GM15510 (cell line): ENCODE measurements around the gene ZNF19.

Source experiments
- POLR2A ChIP-seq: IDR thresholded peaks from 3 replicates; pipeline ENCODE4 v1.6.1; 2011; ENCODE audit warnings: borderline replicate concordance; ENCODE audit not compliant: insufficient read length; ENCODE audit errors: extremely low read depth

ZNF19 gene

GRCh38 chr16:71500964-71501363 is 11.8 kb upstream of the ZNF19 start:
- no peak for TF ChIP-seq POLR2A

DNA sequence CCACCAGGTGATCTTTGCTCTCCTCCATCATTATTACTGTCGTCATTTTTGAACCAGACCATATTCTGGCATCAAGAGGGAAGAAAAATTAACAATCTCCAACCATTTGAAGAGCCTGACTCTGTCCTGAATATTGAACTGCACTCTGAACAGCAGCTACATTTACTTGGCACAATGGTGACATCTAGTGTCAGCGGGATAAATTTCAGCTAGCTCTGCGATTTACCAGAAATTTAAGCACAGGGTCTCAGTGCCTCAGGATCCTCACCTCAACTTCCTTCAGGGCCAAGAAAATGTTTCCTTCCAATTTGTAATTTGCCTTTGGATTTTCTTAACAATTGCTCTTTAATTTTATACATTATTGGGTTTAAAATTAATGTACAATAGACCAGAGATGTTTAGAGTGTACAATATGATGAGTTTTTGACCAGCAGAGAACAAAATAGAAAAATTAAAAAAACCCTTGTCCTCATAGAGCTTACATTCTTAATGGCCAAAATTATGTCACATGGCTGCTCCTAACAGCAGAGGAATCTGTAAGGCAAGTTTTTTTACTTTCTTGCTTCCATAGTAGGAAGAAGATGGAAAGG is 10.7 kb upstream of the ZNF19 start:
- TF ChIP-seq POLR2A = no peak

- no peak for TF ChIP-seq POLR2A
Measured at GRCh38 chr16:71498031-71498430, 8.9 kb upstream of the ZNF19 start.

- no peak for TF ChIP-seq POLR2A
Measured at GRCh38 chr16:71493213-71493612, 4.1 kb upstream of the ZNF19 start.

- TF ChIP-seq POLR2A = no peak
Measured at GRCh38 chr16:71492786-71493185, 3.7 kb upstream of the ZNF19 start.

DNA sequence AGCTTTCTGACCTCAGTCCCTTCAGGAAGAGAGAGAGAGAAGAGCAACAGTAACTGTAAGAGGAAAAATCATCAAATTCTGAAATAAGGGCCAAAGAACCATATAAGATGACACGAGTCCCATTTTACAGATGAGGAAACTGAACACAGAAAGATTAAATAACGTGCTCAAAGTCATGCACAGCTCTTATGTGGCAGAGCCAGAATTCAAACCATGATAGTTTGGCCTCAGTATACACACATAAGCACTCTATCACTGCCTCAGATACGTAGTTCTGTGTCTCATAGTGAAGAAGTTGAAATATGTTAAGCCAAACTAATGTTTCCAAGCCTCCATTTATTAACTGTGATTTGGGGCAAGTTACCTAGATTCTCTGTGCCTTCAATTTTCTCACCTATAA is 1.9 kb upstream of the ZNF19 start:
- TF ChIP-seq POLR2A = no peak

DNA sequence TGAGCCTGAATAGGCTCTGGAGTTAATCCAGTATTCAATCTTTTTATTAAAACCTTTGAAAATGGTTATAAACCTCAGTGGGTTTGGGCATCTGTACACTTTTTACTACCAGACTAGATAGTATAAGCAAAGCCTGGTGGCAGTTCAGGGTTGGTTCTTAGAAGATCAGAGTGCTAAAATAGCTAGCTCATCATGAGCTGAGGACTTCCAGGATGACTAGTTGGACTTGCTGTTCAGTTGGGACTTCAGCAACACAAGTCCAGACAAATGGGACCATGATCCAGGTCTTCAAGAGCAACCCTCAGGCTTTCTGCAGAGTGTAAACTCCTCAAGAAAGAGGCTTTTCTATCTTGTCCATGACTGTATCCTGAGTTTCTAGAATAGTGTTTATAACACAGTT is 1.2 kb upstream of the ZNF19 start:
- TF ChIP-seq POLR2A = no peak

DNA sequence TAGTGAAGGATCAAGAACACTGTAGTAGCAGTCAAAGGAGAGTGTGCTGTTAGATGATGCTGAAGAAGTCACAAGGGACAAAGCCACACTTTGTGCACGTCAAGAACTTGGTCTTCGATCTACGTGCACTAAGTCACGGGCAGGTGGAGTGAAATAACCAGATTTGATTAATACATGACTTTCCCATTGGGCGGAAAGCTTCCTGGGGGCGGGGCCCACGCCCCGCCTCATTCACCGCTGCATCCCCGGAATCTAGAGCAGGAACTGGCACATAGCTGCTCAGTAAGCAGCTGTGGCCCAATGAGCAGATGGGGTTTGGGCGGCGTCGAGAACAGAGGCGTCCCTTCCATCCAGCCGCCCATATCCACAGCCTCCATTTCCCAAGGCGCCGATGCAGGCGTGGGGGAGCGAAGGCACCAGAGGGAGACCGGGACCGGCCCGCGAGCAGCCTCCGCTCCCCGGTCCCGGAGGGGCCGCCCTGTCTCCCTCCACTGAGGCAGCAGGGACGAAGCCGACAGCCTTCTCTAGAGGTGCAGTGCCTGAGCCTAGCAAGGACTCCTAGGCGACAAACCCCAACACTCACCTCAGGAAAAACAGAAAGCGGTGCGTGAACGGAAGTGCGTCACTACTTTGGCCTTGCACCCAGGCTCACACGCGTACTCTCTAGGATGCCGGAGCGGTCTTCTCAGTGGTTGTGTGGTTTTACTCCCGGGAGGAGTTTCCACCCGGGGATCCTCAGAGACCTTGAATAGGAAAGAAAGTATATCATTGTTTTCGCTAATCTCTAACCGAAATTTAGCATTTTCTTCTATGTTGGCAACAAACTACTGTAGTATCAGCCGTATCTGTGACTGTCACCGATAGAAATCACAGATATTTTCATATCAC is 4.9 kb downstream of the ZNF19 start:
- TF ChIP-seq POLR2A = peak; percentile 72

DNA sequence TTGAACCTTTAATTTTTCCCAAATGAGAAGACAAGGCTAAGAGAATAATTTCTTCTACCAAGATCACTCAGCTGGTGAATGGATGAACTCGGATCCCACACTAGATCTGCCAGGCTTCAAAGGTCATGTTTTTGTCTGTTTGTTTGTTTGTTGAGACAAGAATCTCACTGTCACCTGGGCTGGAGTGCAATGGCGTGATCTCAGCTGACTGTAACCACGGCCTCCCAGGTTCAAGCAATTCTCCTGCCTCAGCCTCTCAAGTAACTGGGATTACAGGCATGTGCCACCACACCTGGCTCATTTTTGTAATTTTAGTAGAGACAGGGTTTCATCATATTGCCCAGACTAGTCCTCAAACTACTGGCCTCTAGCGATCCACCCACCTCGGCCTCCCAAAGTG is 6.6 kb downstream of the ZNF19 start:
- TF ChIP-seq POLR2A = no peak

GRCh38 chr16:71480956-71481355 is 8.2 kb downstream of the ZNF19 start:
- no peak for TF ChIP-seq POLR2A

- no peak for TF ChIP-seq POLR2A
Measured at GRCh38 chr16:71479420-71479819, 9.7 kb downstream of the ZNF19 start.

DNA sequence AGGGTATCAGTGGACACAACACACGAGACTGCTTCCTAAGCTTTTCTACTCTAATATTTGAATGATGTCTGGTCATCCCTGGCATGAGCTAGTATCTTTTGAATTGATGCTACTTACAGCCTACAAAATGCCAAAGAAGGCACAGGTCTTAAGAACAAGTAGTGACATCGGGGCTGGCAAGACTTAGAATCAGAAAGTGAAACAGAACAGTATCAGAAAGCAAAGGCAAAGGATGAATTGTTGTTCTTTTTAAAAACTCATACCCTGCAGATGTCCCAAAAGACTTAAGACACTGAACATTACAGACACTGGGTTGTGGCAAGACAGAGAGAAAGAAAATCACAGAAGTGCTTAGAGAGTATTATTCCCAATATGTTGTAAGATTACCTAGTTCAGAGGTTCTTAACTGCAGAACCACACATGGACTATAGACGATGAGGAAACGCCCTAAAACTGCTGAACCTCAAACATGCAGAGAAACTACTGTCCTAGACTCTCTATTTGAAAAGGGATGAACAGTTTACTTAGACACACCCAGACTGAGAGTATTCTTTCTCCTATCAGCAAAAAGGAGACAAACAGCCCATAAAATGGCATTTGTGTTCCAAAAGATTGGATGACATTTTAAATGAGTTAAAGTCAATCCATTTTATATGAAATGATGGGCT is 12.5 kb downstream of the ZNF19 start:
- no peak for TF ChIP-seq POLR2A

- TF ChIP-seq POLR2A = no peak
Measured at GRCh38 chr16:71474864-71475263, 14.3 kb downstream of the ZNF19 start.

DNA sequence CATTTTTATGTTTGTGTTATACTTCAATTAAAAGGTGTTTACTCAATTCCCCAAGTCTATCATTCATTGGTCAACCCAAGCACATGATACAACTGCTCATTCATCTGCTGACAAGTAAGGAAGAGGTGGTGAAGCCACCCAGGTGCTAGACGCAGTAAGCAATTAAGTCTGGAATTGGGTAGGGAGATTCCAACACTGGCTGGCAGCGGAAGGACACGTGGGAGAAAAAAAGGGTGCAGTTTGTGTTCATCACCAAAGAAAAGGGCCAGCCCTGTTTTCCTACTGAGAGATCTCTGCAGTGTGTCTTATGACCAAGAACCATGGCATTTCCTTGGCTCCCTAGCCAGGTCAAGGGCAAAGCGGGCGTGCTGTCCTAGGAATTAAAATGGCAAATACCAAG is 15.2 kb downstream of the ZNF19 start:
- no peak for TF ChIP-seq POLR2A

- TF ChIP-seq POLR2A = no peak
Measured at GRCh38 chr16:71472931-71473330, 16.2 kb downstream of the ZNF19 start.
